GM12874 (cell line): ENCODE measurements around the gene DOCK7.

Experiments
- CTCF ChIP-seq: IDR thresholded peaks from 2 replicates; pipeline ENCODE4 v1.5.1; 2011; ENCODE audit warnings: low read depth, mild to moderate bottlenecking, control low read depth, low read length, moderate library complexity; ENCODE audit not compliant: insufficient read depth

The DOCK7 gene

GRCh38 chr1:62654744-62655143 lies 33.4 kb downstream of the DOCK7 start:
- TF ChIP-seq CTCF = no peak

DNA sequence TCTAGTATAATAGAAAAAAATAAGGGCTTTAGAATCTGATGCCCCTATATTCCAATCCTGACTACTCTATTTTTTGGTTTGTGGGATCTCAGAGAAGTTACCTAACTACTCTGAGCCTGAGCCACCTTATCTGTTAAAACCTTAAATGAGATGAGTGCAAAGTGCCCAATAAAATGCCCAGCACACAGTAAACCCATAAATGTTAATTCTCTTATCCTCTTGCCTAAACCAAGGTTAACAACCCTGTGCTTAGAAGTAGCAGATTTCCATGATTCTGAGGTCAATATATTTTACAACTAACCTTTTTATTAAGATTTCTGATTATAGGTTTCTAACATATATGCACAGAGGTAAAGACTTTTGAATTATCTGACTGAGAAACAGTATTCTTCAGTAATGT lies 35.8 kb downstream of the DOCK7 start:
- TF ChIP-seq CTCF = no peak

DNA sequence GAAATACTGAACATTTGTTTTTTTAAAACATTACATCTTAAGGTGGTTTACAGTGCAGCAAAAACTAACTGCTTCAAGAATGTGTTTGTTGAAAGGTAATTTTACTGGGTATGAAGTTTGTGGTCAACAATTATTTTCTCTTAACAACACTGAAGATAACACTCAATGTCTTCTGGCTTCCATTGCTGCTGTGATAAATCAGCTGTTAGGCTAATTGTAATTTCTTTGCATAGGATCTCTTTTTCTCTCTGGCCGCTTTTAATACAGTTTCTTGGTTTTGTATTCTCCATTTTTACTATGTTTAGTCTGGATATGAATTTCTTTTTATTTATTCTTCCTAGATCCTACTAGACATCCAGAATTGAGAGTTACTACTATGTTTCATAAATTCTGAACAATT lies 44.9 kb downstream of the DOCK7 start:
- TF ChIP-seq CTCF = no peak

DNA sequence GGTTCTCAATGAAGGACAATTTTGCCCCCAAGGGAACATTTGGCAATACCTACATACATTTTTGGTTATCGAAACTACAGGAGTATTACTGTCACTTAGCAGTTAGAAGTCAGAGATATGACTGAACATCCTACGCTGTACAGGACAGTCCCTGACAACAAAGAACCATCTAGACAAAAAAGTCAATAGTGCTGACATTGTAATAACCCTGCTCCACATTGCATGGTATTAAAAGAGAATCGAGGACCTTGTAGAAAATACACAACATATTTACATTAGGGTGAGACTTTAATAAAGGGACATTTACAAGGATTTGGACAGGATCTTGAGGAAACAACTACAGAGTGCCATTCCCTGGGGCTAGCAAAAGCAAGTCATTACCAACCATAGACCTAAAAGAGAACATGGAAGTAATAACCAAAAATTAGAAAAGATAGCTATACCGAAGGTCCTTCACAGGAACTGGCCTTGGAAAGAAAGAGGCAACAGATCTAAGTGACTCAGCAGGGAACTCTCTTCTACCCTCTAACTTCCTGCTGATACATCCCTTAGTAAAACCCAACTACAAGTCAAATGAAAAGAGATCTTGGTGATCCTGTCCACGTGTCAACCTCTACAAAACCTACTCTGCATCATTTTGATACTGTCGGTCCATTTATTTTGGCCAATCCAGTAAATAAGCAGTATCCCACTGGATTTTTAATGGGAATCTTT lies 50.6 kb downstream of the DOCK7 start:
- TF ChIP-seq CTCF = no peak

DNA sequence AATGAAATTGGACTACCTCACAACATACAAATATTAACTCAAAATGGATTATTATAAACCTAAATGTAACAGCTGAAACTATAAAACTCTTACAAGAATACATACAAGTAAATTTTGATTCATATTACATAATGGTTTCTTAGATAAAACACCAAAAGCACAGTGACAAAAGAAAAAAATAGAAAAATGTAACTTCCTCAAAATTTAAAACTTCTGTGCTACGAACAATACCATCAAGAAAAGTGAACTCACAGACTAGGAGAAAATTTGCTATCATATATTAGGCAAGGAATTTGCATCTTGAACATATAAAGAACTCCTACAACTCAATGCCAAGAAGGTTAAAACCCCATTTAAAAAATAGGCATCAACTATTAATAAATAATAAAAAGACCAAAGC lies 59.7 kb downstream of the DOCK7 start:
- TF ChIP-seq CTCF = no peak

- TF ChIP-seq CTCF = no peak
Observed at GRCh38 chr1:62625415-62625814, 62.8 kb downstream of the DOCK7 start.

DNA sequence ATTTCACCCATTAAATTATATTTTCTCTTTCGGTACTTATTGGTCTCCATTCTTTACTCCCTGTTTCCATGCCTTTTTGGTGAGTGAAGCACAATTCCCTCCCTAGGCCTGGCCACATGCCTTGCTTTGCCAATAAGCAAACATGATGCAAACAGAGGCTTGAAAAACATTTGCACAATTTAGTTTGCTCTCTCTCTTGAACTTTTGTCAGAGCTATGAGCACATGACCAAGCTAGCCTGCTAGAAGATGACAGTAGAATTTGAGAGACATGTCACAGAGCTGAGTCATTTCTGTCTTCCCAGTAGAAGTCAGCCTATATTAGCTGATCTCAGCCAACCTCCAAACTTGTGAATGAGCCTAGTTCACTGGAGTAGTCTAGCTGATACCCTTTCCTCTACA lies 66.3 kb downstream of the DOCK7 start:
- TF ChIP-seq CTCF = no peak
